Body of pancreas (tissue), 4 donors: Measurements from ENCODE around the gene ALOX15B. TPM values are rescaled to one million over a fixed set of nuclear protein-coding genes. Genes with fewer than 3 reads are reported as not detected.
A peak's percentile ranks its signal among the peaks of the same experiment; 100 is the strongest.

Experiments used
- ATAC-seq: fragments of 150-250 bp; one replicate; pipeline ENCODE4 v1.9.1; 2016
- DNase-seq, 4 donors: peaks; one replicate each; pipeline ENCODE4 v3.0.0-alpha.2; 2019
- H3K27ac ChIP-seq, 4 donors: fragments of 200-600 bp; sonication (generic); 1 replicate in 3 of 4; 2 replicates in 1 of 4; pipeline versions ENCODE4 v1.5.1 to v1.6.1; 2016 to 2019; ENCODE audit warnings: mild to moderate bottlenecking in 1 of 4, mixed read lengths in 1 of 4, moderate library complexity in 1 of 4
- H3K27me3 ChIP-seq, 2 donors: fragments of 200-600 bp; sonication (generic); one replicate each; pipeline ENCODE4 v1.6.0; 2016; ENCODE audit warnings: mild to moderate bottlenecking in 1 of 2
- H3K36me3 ChIP-seq, 2 donors: fragments of 200-600 bp; sonication (generic); replicated peaks in 1 of 2; 2 replicates each; pipeline ENCODE4 v1.5.1; 2016; ENCODE audit warnings: low read depth in 2 of 2; ENCODE audit not compliant: insufficient read depth in 1 of 2
- H3K4me1 ChIP-seq: fragments of 200-600 bp; sonication (generic); one replicate; pipeline ENCODE4 v1.6.0; 2016
- H3K4me3 ChIP-seq, 2 donors: fragments of 200-600 bp; sonication (generic); 1 replicate in 1 of 2; 2 replicates in 1 of 2; pipeline ENCODE4 v1.5.1; 2016 to 2019
- H3K9me3 ChIP-seq, 3 donors: fragments of 200-600 bp; sonication (generic); 1 replicate in 2 of 3; 2 replicates in 1 of 3; pipeline ENCODE4 v1.5.1; 2016
- POLR2A ChIP-seq, 3 donors: fragments of 450-650 bp; IDR thresholded peaks; one replicate each; pipeline ENCODE4 v1.6.1; 2016; ENCODE audit warnings: antibody characterized with exemption in 3 of 3, mild to moderate bottlenecking in 2 of 3
- WGBS, 2 donors: methylation state at CpG; one replicate each; pipeline ENCODE4 v1.1.5; 2017; 5-methylcytosine and 5-hydroxymethylcytosine counted together
- intact Hi-C: fragments of 100-400 bp; cut with DNase I; formaldehyde crosslinking; loops from one replicate; pipeline ENCODE4 v1.15.1; 2023
- total RNA-seq, 2 donors: library from RNA; depleted of rRNA; stranded (reverse); fragments of >200 nt; gene quantifications; one replicate each; pipeline ENCODE4 v1.1.0, GENCODE V29; 2016
- TF ChIP-seq, protein P1 (sequence below), 7 experiments: fragments of 450-650 bp in 4 of 7; fragments of 200-600 bp in 3 of 7; sonication (generic) in 3 of 7; IDR thresholded peaks; one replicate each; pipeline ENCODE4 v1.5.1; 2016 to 2019; ENCODE audit warnings: antibody characterized with exemption in 7 of 7

Gene ALOX15B
- total RNA-seq, 2 donors from 2014 or later = 1.3 TPM; not detected in 1

- H3K4me3 ChIP-seq = no peak overlapping the region
- H3K36me3 ChIP-seq = no peaks in the 10 kb centered on the region
- intact Hi-C loops = no loop called here
- H3K9me3 ChIP-seq = no peaks in the 10 kb centered on the region
- H3K27me3 ChIP-seq = peaks cover 1 to 18% of the 10 kb centered on the region in 2 donors
- TF ChIP-seq, protein P1, sequence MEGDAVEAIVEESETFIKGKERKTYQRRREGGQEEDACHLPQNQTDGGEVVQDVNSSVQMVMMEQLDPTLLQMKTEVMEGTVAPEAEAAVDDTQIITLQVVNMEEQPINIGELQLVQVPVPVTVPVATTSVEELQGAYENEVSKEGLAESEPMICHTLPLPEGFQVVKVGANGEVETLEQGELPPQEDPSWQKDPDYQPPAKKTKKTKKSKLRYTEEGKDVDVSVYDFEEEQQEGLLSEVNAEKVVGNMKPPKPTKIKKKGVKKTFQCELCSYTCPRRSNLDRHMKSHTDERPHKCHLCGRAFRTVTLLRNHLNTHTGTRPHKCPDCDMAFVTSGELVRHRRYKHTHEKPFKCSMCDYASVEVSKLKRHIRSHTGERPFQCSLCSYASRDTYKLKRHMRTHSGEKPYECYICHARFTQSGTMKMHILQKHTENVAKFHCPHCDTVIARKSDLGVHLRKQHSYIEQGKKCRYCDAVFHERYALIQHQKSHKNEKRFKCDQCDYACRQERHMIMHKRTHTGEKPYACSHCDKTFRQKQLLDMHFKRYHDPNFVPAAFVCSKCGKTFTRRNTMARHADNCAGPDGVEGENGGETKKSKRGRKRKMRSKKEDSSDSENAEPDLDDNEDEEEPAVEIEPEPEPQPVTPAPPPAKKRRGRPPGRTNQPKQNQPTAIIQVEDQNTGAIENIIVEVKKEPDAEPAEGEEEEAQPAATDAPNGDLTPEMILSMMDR (IDR thresholded peaks at IDR 0.05) = no peak
- TF ChIP-seq POLR2A (IDR thresholded peaks at IDR 0.05) = no peak
- no peak overlapping the region for H3K27ac ChIP-seq
- ATAC-seq (no peak), DNase-seq (no peak)
- WGBS, 2 donors = 62 to 65% methylated on average over 12 to 13 of the region's 15 CpGs
- peaks cover under 1% of the 10 kb centered on the region for H3K4me1 ChIP-seq
Observed at GRCh38 chr17:8066841-8067775, 28.2 kb downstream of the ALOX15B start.

DNA sequence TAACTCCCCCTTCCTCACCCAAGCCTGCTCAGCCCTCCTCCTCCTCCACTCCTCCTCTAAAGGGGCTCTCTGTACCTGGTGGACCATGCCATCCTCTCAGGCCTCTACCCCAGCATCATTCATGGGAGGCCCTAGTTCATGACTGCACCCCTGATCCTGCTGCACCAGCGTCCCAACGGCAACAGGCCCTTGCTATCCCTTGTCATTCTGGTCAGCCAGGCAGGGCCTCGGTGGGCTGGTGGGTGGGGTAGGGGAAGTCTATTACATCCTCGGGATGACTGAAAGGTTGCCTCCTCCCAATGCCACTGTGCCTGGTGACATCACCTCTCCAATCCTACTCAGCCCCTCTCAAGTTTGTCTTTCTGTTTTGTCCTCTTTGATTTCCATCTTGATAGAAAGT is 28.9 kb downstream of the ALOX15B start:
- intact Hi-C loops = no loop called here
- no peak for TF ChIP-seq POLR2A (IDR thresholded peaks at IDR 0.05)
- TF ChIP-seq, protein P1 (IDR thresholded peaks at IDR 0.05) = no peak
- ATAC-seq (no peak), DNase-seq (no peak)
- 56 to 78% methylated on average over 4 of the region's 4 CpGs for WGBS, 2 donors
- Histone ChIP-seq H3K4me1 (peaks cover 7% of the 10 kb centered on the region), H3K27ac (no peak overlapping the region), H3K27me3 (peaks cover 1 to 18% of the 10 kb centered on the region in 2 donors), H3K9me3 (no peaks in the 10 kb centered on the region), H3K4me3 (no peak overlapping the region), H3K36me3 (no peaks in the 10 kb centered on the region)

DNA sequence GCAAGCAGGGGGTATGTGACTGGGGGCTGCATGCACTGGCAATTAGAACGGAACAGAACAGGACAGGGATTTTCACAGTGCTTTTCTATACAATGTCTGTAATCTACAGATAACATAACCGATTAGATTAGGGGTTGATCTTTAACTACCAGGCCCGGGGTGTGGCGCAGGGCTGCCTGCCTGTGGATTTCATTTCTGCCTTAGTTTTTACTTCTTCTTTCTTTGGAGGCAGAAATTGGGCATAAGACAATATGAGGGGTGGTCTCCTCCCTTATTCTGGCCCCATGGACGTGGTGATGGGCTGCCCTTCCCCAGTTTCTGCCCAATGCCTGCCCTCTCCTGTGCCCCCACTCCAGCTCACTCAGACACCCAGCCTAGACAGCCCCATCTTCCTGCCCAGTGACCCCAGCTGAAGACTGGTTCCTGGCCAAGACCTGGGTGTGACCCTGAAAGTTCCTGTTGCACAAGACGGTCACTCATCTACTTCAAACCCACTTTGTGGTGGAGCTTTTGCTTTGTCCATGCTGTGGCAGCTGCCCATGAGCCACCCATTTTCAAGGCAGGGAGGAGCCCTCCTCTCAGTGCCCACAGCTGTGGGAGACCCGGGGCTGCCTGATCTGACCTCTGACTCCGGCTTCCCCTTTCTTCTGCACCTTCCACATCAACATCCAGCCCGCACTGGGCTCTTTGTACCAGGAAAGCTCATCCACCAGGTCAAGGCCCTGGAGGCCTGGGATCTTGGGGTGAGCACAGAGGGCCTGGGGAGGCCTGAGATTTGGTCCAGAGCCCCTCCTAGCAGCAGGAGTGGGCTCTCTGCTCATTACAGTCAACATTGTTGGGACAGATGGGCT is 30.1 kb downstream of the ALOX15B start:
- TF ChIP-seq, protein P1 (IDR thresholded peaks at IDR 0.05) = no peak
- TF ChIP-seq POLR2A (IDR thresholded peaks at IDR 0.05) = no peak
- H3K36me3 ChIP-seq = no peaks in the 10 kb centered on the region
- no peaks in the 10 kb centered on the region for H3K9me3 ChIP-seq
- DNase-seq (peak in 1 of 4 donors; percentile 51), ATAC-seq (no peak)
- peaks cover 4 to 22% of the 10 kb centered on the region in 2 donors for H3K27me3 ChIP-seq
- intact Hi-C loops = no loop called here
- no peak overlapping the region for H3K4me3 ChIP-seq
- H3K27ac ChIP-seq = no peak overlapping the region
- peaks cover 19% of the 10 kb centered on the region for H3K4me1 ChIP-seq
- 45 to 52% methylated on average over 9 of the region's 9 CpGs for WGBS, 2 donors

DNA sequence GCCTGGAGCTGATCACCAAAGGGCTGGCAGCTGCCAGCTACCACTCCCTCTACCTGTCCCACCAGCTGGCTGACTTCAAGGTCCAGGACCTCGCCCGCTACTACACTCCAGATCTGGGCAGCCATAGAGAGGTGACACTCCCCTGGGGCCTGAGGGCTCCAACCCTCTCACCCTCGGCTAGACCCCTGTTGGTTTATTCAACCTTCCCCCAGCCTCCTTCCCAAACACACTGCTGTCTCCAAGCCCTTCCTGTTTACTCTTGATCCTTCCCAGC is 30.7 kb downstream of the ALOX15B start:
- no peaks in the 10 kb centered on the region for H3K9me3 ChIP-seq
- ATAC-seq (no peak), DNase-seq (no peak)
- H3K36me3 ChIP-seq = no peaks in the 10 kb centered on the region
- H3K27me3 ChIP-seq = peaks cover 4 to 25% of the 10 kb centered on the region in 2 donors
- TF ChIP-seq, protein P1 (IDR thresholded peaks at IDR 0.05) = no peak
- TF ChIP-seq POLR2A (IDR thresholded peaks at IDR 0.05) = no peak
- H3K4me3 ChIP-seq = no peak overlapping the region
- H3K4me1 ChIP-seq = peaks cover 20% of the 10 kb centered on the region
- no peak overlapping the region for H3K27ac ChIP-seq
- intact Hi-C loops = no loop called here
- 77 to 81% methylated on average over 1 to 3 of the region's 3 CpGs for WGBS, 2 donors
